Fibroblast of the aortic adventitia (primary cell): ENCODE measurements around the gene ZMIZ1. TPM values are rescaled to one million over a fixed set of nuclear protein-coding genes. Genes with fewer than 3 reads are reported as not detected.

Source experiments
- DNase-seq: peaks from one replicate; pipeline ENCODE4 v3.0.0-alpha.2; 2010; ENCODE audit warnings: low read depth
- H3K4me3 ChIP-seq: 2 replicates; pipeline ENCODE4 v1.5.1; 2011; ENCODE audit warnings: low read depth, mild to moderate bottlenecking, control low read depth, low read length, moderate library complexity
- total RNA-seq: library from RNA; depleted of rRNA; stranded (reverse); fragments of >200 nt; gene quantifications from 2 replicates; pipeline ENCODE4 v1.2.3, GENCODE V29; 2012; ENCODE audit warnings: low replicate concordance
- TF ChIP-seq, protein P1 (sequence below): IDR thresholded peaks from 2 replicates; pipeline ENCODE4 v1.5.1; 2011; ENCODE audit warnings: mild to moderate bottlenecking, low read length, control low read depth, inconsistent platforms; ENCODE audit not compliant: insufficient read depth

The ZMIZ1 gene
- total RNA-seq, 1 donor = 28.1 TPM

DNA sequence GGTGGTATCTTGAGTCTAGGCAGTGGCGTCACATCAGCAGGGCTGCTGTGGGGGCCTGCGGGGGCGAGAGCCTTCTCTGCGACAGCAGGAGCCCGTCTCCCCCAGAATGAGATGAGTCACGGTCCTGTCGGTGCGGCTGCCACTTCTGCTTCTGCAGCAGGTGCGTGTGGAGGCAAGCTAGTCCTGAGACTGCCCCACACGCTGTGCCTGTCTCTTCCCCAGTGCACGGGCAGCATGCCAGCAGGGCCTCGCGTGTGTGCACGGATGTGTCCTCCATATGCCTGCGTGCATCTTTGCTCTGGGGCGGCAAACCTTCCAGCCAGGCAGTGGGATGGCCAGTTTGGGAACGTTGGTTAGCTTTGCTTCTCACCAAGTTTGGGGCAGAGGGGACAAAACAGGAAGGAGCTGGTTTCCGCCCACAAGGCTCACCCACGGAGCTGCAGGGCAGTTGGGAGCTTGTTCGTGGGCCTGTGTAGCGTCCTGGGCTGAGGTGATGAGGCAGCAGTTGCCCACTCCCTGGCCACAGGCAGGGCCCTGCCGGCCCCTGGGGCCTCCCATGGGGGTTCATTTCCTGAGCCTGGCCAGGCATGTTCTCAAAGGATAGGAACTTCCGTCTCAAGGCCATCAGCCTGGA lies 217.7 kb downstream of the ZMIZ1 start:
- DNase-seq = no peak
- H3K4me3 ChIP-seq = no peak overlapping the region
- TF ChIP-seq, protein P1, sequence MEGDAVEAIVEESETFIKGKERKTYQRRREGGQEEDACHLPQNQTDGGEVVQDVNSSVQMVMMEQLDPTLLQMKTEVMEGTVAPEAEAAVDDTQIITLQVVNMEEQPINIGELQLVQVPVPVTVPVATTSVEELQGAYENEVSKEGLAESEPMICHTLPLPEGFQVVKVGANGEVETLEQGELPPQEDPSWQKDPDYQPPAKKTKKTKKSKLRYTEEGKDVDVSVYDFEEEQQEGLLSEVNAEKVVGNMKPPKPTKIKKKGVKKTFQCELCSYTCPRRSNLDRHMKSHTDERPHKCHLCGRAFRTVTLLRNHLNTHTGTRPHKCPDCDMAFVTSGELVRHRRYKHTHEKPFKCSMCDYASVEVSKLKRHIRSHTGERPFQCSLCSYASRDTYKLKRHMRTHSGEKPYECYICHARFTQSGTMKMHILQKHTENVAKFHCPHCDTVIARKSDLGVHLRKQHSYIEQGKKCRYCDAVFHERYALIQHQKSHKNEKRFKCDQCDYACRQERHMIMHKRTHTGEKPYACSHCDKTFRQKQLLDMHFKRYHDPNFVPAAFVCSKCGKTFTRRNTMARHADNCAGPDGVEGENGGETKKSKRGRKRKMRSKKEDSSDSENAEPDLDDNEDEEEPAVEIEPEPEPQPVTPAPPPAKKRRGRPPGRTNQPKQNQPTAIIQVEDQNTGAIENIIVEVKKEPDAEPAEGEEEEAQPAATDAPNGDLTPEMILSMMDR = no peak

DNA sequence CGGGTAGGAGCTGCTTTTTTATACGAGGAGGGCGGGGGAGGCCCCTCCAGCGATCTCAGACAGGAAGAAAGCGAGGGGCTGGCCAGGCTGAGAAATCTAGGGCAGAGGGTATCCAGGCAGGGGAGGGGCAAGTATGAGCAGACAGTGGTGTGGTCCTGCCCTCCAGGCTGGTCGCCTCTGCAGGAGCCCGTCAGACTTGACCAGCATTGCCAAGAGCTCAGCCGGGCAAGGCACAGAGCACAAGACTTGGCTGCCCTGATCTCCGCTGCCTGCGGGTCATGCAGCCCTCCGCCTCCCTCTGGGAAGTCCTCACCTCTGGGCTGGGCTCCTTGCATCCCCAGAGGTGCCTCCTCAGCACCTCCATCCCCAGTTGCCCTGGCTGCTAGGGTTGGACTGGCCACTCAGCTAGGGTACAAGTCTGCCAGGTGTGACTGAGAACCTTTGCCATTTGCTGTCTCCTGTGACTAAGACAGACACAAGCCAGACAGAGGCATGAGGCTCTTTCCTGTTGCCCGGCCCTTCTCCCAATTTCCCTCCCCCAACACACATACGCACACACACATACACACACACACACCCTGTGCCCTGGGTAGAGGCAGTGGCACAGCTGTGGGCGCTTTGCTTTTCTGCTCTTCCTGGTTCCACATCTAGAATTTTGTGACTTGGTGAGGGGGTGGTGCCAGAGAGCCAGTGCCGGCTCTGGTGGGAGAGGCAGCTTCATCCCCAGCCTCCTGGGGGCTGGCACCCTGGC lies 219.4 kb downstream of the ZMIZ1 start:
- no peak overlapping the region for H3K4me3 ChIP-seq
- no peak for DNase-seq
- TF ChIP-seq, protein P1 = no peak

DNA sequence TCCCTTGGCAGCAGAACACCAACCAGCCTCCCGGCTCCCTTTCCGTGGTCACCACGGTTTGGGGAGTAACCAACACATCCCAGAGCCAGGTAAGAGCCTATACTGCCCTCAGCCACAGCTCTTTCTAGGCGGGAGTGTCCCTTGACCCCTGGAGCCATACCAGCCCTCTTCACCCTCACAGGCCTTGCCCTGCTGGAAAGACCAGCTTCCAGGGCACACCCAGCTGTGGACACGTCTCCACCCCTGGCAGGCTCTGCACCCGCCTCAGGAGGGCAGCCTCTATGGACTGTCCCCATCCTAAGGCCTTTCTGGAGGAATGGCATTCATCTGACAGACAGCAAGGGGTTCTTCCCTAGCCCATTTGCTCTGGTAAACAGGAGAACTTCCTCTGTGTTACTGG lies 221.0 kb downstream of the ZMIZ1 start:
- TF ChIP-seq, protein P1 = no peak
- H3K4me3 ChIP-seq = no peak overlapping the region
- DNase-seq = no peak

DNA sequence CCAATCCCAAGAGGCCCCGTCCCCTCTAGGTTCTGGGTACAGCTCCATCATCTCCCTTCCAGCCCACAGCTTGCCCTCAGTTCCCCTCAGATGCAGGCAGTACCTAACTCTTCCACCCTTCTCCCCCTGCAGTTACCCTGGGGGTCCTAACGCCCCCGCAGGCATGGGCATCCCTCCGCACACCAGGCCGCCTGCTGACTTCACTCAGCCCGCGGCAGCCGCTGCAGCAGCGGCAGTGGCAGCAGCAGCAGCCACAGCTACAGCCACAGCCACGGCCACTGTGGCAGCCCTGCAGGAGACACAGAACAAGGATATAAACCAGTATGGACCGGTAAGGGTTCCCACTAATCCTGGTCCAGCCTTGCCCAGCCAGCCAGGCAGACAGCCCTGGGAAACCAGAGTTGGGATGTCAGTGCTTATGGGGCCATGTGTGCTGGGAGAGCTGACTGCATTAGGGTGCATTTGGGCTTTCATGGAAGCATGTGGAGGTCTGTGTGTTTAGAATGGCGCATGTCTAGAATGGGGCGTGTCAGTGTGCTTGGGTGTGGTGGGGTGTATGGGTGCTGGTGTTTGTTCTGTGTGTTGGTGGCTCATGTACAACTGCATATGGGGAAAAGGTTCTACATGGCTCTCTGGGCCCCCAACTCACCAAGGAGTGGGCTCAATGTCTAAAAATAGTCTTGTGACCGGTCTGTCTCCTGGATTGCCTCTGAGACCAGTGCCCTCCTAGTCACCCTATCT lies 223.4 kb downstream of the ZMIZ1 start:
- H3K4me3 ChIP-seq = no peak overlapping the region
- TF ChIP-seq, protein P1 = no peak
- no peak for DNase-seq

DNA sequence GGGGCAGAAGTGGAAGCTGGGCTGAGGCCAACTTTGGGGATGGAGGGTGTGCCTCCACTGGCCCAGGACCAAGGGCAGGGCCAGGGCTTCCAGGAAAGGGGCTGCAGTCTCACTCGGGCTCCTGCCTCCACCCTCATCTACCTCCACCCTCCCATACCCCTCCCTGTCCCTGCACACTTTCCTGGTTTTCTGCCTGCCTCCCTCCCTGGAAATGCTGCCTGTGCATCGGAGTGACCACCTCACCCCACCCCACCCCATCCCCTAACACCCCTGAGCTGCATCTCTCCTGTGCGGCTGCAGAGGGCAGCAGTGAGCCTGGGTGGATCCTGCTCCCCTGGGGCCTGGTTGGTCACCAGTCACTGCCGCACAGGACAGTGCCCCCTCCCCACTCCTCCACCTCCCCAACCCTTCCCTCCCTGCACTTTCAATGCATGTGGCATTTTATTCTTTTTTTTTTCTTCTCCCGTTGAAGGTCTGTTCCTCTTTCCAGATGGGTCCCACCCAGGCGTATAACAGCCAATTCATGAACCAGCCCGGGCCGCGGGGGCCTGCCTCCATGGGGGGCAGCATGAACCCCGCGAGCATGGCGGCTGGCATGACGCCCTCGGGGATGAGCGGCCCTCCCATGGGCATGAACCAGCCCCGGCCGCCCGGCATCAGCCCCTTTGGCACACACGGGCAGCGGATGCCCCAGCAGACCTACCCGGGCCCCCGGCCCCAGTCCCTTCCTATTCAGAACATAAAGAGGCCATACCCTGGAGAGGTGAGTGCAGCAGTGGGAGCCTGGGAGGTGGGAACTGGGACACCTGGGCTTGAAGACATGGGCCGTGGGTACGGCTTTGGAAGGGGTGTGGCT lies 224.4 kb downstream of the ZMIZ1 start:
- TF ChIP-seq, protein P1 = peak; percentile 63
- no peak overlapping the region for H3K4me3 ChIP-seq
- no peak for DNase-seq
